Measurements from ENCODE around the gene SEC62.

The SEC62 gene

GRCh38 chr3:169966428-169966950, at the start of gene SEC62:
TSS of gene SEC62 (plus strand) at chr3:169966807. CDS start at chr3:169966823, 16 bp downstream.
- peak; percentile 87 for DNase-seq

- no peak for DNase-seq
Measured at GRCh38 chr3:169923189-169923588, 43.4 kb upstream of the SEC62 start.

- no peak for DNase-seq
Measured at GRCh38 chr3:169923831-169924230, 42.8 kb upstream of the SEC62 start.

- DNase-seq: peak; percentile 3
Measured at GRCh38 chr3:169929830-169930519, 36.6 kb upstream of the SEC62 start.

- DNase-seq: no peak
Measured at GRCh38 chr3:169930843-169931242, 35.8 kb upstream of the SEC62 start.

- no peak for DNase-seq
Measured at GRCh38 chr3:169931747-169932520, 34.7 kb upstream of the SEC62 start.

GRCh38 chr3:169939320-169939719, 27.3 kb upstream of the SEC62 start:
- DNase-seq: no peak

- no peak for DNase-seq
Measured at GRCh38 chr3:169939751-169940150, 26.9 kb upstream of the SEC62 start.

GRCh38 chr3:169940470-169941181, 26.0 kb upstream of the SEC62 start:
- no peak for DNase-seq

- peak; percentile 30 for DNase-seq
Measured at GRCh38 chr3:169945313-169945712, 21.3 kb upstream of the SEC62 start.

- no peak for DNase-seq
Measured at GRCh38 chr3:169946336-169946735, 20.3 kb upstream of the SEC62 start.

- DNase-seq: no peak
Measured at GRCh38 chr3:169948559-169949448, 17.8 kb upstream of the SEC62 start.

- no peak for DNase-seq
Measured at GRCh38 chr3:169952045-169952444, 14.6 kb upstream of the SEC62 start.

GRCh38 chr3:169953462-169954141, 13.0 kb upstream of the SEC62 start:
- DNase-seq: no peak

- peak; percentile 23 for DNase-seq
Measured at GRCh38 chr3:169954142-169954756, 12.4 kb upstream of the SEC62 start.

GRCh38 chr3:169955406-169955805, 11.2 kb upstream of the SEC62 start:
- DNase-seq: no peak

- no peak for DNase-seq
Measured at GRCh38 chr3:169964176-169964575, 2.4 kb upstream of the SEC62 start.

- no peak for DNase-seq
Measured at GRCh38 chr3:169965562-169966427, 812 bp upstream of the SEC62 start.

GRCh38 chr3:169966951-169967915, 626 bp downstream of the SEC62 start:
- peak; percentile 72 for DNase-seq

Data from GDM1 (cell line).